Activated CD4-positive, alpha-beta T cell treated with anti-CD3 and anti-CD28 coated beads, Interleukin-10, Interleukin-2, amounts not matched to agents 100 ng/mL and 50 ng/mL, durations not matched to agents 16 hours and 8 hours (primary cell): ENCODE results near the gene HOMER1.
"Not testable (repeated sequence)": the region's sequence is repeated elsewhere in the genome, so short reads cannot be mapped to it uniquely, and the experiment has no call there.

Experiments
- DNase-seq: peaks from one replicate; pipeline ENCODE4 v3.0.0-alpha.2; 2020

HOMER1 gene

DNA sequence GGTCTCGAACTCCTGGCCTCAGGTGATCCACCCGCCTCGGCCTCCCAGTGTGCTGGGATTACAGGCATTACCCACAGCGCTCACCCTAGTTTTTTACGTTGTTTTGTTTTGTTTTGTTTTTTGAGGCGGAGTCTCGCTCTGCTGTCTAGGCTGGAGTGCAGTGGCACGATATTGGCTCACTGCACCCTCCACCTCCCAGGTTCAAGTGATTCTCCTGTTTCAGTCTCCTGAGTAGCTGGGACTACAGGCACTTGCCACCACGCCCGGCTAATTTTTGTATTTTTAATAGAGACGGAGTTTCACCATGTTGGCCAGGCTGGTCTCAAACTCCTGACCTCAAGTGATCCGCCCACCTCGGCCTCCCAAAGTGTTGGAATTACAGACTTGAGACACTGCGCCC, 2.4 kb upstream of the HOMER1 start:
- DNase-seq = not testable (repeated sequence)

DNA sequence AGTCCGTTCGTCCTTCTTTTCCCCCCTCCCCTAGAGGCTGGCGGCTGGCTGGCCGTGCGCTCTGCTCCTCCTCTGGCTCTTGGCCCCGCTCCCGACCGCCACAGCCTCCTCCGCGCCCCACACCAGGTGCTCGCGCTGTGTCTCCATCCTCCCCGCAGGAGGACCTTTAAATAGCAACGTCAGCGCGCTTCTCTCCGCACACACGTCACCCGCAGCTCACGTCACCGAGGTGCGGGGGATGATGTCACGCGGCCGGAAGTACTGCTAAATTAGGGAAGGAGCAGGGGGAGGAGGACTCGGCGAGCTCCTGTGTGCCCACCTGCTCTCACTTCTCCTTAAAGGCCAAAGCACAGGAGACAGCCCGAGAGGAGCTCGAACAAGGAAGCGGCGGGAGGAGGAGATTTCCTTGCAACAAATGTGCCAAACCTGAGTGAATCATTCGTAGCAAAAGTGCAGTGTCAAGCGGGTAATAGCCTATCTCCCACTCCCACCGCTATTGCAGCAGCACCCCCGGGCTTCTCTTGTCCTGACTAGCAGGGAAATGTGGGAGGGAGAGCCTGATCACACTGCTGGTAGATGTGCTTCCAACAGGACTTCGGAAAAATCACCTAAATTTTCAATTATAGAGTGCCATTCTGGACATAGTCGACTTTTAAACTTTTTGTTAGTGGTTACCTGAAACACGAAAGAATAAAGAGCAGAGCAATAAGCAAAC, 614 bp upstream of the HOMER1 start:
- peak; percentile 93 for DNase-seq

GRCh38 chr5:79513308-79513703, 628 bp downstream of the HOMER1 start:
- no peak for DNase-seq

GRCh38 chr5:79512471-79513307, 1.2 kb downstream of the HOMER1 start:
- no peak for DNase-seq

GRCh38 chr5:79512049-79512448, 1.9 kb downstream of the HOMER1 start:
- DNase-seq = no peak

- DNase-seq = no peak
These were observed 3.3 kb downstream of the HOMER1 start for GRCh38 chr5:79510638-79511037.

DNA sequence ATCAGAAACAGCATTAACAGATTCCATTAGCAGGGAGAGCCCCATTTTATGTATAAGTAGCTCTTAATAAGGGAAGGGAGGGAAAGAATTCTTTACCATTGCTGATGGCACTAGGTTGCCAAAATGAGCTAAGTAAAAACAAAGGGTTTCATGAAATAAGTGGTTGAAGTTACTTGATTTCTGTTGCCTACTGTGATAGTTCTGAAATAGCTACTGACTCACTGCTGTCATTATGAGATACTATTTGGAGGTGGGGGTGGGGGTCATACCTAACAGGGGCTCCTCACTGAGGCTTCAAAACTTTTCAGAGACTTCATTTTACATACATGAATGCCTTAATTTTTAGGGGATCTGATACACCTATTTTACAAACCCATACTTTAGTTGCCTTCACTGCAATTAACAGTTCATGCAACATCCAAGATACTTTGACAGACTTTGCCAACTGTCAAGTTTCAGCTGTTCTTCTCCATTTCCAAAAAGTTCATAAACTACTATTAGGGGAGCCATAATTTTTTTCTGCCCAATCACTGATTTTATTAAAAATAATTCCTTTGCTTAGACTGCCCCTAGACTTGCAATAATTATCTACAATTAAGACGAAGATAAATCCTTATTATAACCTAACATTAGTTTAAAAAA, 4.6 kb downstream of the HOMER1 start:
- DNase-seq = no peak

DNA sequence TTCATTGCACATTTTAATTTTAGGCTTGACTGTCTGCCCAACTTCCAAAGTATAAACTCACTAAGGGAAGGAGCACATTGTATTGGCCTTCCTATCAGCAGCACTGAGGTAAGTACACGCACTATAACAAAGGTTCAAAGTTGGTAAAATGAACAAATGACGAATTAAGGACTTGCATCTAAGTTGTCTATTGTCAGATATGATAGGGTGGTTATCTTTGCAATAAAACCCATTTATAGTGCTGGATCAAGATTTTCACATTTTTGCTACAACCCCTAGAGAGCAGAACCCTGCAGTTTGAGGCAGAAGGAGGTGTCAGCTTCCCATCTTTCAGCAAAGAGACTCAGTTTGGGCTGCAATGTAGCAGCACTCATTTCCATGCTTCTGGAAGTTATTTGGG, 5.1 kb downstream of the HOMER1 start:
- no peak for DNase-seq

- DNase-seq = no peak
These were observed 5.6 kb downstream of the HOMER1 start for GRCh38 chr5:79508354-79508753.

DNA sequence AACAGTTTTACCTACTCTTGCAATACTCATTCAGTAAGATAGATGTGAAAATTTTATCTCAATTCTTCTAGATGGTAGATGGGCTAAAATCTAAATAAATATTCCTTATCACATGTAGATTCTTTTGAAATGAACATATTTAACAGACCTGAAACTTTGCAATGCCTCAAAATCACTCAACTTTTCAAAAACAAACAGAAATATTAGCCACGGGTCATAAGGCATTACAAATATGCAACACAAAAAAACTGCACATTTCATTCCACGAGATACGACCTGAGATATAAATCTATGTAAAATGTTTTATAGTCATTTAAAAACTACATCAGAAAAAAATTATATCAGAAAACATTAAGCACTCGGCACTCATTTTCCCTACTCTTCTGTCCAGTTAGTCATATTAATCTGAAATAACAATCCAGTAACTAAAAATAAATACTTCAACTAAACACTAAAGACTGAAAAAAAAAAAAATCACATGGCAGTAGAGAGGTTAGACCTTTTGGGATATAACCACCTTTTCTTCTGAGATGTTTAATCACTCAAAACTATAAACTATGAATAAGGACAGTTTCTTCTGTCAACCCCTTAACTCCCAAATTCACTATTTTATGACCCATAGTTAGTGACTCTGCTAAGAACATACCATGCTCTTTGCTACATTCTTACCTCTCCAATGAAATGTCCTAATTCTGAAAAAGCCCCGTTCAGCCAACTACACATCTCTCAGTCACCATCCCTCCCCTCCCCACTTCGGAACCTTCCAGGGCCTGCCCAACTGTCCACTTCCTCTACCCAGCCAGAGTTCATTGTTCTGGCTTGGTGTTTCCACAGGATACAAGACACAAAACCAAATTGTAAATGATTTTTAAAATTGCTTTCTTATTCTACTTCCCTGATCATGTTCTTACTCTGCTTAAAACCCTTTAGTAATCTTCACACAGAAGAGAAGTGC, 6.4 kb downstream of the HOMER1 start:
- no peak for DNase-seq

DNA sequence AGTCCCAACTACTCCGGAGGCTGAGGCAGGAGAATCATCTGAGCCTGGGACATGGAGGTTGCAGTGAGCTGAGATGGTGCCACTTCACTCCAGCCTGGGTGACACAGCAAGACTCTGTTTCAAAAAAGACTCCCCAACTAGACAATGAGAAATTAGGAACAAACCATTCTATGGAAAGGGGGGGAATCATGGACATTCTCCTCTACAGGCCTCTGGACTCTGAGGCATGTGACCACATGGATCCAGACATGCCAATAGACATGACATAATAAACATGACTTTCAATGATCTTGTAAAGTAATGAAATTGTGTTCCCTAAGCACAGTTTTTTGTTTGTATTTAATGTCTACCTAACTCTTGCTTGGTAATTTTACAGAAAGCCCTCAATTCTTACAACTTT, 8.8 kb downstream of the HOMER1 start:
- no peak for DNase-seq

DNA sequence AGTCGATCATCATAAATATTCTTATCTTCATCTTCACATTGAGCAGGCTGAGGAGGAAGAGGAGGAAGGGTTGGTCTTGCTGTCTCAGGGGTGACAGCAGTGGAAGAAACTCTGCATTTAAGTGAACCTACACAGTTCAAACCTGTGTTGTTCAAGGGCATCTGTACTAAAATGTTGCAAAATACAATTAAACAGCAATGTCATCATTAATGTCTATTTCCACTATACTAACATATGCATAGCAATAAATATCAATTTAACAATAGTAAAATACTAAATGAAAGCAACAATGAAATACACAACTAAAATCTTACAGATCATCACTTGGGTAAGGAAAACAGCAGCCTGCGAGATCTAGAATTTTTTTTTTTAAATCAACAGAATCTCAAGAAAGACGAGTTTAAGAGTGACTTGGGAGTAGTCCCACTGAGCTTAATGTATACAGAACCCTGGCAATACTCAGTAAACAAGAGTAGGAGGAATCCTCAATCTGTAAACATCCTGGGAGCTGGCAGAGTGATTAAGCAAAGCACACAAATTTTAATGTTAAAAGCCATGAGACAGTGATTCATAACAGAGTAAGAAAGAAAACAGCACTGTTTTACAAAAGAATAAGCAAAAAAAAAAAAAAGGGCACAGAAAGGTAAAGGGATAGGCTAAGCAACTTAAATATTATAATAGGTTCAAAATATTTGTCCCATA, 10.0 kb downstream of the HOMER1 start:
- DNase-seq = no peak

DNA sequence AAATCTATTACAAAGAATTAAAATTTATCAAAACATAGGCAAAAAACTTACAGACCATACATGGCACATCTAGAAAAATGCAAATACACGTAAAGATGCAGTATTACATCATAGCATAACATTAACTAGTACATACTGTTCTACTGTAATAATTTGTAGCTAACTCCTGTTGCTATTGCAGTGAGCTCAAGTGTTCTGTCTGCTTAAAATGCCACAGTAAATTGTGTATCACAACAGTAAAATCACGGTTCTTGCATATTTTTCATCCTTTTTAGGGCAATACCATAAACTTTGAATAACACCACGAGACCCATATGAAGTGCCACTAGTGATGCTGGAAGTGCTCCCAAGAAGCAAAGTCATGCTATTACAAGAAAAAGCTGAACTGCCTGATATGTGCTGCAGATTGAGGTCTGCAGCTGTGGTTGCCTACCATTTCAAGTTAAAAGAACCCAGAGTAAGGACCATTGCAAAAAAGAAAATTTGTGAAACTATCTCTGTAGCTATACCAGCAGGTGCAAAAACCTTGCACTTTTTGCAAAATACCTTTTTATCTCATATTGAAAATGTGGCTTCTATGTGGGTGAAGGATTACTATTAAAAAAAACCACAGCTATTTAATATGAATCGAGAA, 14.2 kb downstream of the HOMER1 start:
- DNase-seq = no peak

DNA sequence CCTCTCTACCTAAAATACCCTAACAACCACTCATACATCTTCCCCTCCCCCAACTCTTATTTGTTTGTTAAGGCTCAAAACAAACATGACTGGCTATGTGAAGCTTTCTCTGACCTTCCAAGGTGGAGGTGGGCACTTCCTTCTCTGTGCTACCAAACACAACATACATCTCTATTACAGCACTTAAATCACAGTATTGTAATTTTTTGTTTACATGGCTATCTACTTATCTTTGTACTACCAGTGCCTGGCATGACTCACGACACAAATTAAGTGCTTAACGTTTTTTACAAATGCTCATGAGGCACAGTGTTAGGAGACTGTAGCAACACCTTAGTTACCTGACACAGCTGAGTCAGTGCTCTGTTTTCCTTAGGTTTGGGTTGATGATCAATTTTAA, 18.6 kb downstream of the HOMER1 start:
- DNase-seq = no peak

DNA sequence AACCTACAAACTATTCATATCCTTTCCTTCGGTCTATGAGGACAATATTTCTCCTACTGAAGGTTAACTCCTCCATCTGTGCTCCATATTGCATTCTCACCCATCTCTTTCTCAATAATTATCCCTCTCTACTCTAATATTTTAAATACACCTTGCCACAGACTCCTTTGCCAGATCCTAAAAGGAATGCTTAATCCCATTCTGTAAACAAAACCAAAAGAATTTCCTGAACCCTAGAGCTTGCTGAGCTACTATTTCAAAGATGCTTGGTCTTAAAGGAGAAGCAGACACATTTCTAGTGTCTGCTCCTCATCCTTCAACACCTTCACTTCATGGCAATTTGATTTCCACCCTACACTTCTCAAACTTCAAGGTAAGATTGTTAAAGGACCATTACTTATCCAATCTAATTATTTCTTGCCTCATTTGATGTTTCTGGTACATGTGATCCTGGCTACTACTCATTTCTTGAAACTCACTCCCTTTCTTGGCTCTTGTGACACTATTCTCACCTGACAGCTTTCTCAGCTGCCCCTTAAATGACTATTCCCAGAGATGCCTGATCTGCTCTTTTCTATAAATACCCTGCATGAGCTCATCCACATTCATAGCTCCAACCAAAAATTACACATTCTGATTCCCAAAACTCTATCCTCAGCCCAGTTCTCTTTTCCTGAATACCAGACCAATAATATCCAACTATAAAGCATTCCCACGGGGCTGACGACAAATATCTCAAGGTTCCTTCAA, 20.2 kb downstream of the HOMER1 start:
- DNase-seq = no peak

- no peak for DNase-seq
These were observed 22.1 kb downstream of the HOMER1 start for GRCh38 chr5:79491690-79492317.

DNA sequence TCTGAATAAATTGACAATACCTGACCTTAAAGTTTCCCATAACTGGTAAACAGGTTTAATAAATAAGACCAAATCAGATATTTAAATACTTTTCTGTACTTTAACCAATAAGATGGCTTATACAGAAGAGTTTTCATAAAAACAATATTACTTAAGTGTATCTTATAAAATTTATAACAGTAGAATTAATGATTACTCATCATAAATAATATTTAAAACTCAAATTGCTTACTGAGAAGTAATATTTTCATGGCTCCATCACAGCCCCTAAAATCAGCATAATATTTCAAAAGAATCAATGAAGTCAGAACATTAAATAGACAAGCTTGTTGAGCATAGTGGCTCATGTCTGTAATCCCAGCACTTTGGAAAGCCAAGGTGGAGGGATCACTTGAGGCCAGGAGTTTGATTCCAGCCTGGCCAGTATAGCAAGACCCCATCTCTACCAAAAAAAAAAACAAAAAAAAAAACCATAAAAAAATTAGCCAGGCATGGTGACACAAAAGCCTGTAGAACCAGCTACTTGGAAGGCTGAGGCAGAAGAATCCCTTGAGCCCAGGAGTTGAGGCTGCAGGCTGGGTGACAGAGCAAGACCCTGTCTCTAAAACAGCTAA, 23.5 kb downstream of the HOMER1 start:
- DNase-seq = no peak

DNA sequence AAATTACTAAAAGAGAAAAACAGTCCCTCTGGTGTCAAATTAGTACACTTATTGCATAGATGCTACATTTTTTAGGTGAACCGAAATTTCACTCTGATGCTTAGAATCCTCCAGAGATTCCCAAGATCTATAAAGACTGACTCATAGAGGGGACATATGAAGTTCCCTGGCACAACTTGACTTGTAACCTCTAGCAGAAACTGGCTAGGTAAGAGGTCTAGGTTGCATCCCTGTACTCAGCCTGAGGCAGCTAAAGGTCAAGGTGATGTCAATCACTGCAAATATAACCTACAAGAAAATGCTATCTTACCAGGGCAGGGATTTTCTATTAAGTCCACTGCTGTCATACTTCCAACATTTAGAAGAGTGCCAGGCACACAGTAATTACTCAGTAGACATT, 24.2 kb downstream of the HOMER1 start:
- no peak for DNase-seq

- DNase-seq = no peak
These were observed 25.2 kb downstream of the HOMER1 start for GRCh38 chr5:79488775-79489174.

- DNase-seq = no peak
These were observed 25.9 kb downstream of the HOMER1 start for GRCh38 chr5:79488058-79488457.
